GM12865 (cell line): ENCODE data around the gene COL4A4.

Experiments used
- DNase-seq: peaks from one replicate; pipeline ENCODE4 v3.0.0; 2010; ENCODE audit warnings: low read depth
- H3K4me3 ChIP-seq: 2 replicates; pipeline ENCODE4 v1.5.1; 2011; ENCODE audit warnings: mild to moderate bottlenecking, low read depth, low read length, control low read depth
- TF ChIP-seq, protein P1 (sequence below): IDR thresholded peaks from 2 replicates; pipeline ENCODE4 v1.5.1; 2011; ENCODE audit warnings: low read length, control low read depth, low read depth, inconsistent platforms; ENCODE audit not compliant: insufficient read depth; ENCODE audit errors: missing control alignments

The COL4A4 gene

DNA sequence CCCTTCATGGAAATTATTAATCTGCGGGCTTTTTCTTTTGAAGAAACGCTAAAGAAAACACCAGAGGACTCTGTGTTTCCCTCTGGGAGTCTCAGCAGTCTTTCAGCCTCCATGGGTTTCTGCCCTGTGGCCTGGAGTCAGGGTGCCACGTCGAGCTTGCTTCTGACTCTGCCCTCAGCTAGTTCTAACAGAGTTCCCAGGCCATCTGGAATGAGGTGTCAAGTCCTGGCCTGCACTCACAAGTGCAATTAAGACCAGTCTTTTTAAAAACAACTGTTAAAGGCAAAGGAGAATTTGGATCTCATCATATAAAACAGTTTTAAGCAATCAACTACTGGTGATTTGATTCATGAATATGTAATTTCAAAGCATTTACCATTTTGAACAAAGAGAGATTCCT is 170.8 kb downstream of the COL4A4 start:
- H3K4me3 ChIP-seq, result no peak overlapping the region
- DNase-seq, result no peak
- TF ChIP-seq, protein P1, sequence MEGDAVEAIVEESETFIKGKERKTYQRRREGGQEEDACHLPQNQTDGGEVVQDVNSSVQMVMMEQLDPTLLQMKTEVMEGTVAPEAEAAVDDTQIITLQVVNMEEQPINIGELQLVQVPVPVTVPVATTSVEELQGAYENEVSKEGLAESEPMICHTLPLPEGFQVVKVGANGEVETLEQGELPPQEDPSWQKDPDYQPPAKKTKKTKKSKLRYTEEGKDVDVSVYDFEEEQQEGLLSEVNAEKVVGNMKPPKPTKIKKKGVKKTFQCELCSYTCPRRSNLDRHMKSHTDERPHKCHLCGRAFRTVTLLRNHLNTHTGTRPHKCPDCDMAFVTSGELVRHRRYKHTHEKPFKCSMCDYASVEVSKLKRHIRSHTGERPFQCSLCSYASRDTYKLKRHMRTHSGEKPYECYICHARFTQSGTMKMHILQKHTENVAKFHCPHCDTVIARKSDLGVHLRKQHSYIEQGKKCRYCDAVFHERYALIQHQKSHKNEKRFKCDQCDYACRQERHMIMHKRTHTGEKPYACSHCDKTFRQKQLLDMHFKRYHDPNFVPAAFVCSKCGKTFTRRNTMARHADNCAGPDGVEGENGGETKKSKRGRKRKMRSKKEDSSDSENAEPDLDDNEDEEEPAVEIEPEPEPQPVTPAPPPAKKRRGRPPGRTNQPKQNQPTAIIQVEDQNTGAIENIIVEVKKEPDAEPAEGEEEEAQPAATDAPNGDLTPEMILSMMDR, result no peak

DNA sequence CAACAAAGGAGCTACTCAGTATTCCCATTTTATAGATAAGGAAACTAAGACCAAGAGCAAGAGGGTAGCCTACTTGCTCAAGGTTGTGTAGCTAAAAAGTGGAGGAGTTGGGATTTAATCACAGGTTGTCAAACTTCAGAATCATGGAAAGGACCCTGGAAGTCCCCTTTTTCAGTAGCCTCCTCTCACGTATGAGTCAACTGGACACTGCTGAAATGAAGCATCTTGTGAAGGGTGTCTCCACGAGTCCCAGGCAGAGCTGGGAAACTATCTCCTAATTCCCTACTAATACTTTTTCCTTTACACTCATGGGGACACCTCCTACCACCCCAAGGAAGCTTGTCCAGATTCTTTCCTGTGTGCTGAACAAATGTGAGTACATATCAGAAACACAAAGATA is 172.3 kb downstream of the COL4A4 start:
- TF ChIP-seq, protein P1, result no peak
- no peak overlapping the region for H3K4me3 ChIP-seq
- peak; percentile 22 for DNase-seq

DNA sequence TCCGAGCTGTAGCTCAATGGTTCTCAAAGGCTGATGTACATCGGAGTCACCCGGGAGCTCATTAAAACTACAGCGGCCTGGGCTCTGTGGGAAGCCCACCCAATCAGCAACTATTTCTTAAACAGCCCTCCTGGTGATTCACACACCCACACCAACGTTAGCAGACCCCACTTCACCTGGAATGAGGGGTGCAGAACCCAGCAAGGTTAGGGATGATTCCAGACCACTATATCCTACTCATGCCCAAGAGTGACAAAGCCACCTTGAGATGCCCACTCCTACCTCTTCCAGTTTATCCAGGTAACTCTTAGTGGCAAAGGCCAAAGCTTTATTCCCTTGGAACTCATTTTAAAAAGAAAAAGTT is 178.4 kb downstream of the COL4A4 start:
- TF ChIP-seq, protein P1, result no peak
- no peak for DNase-seq
- H3K4me3 ChIP-seq, result no peak overlapping the region

DNA sequence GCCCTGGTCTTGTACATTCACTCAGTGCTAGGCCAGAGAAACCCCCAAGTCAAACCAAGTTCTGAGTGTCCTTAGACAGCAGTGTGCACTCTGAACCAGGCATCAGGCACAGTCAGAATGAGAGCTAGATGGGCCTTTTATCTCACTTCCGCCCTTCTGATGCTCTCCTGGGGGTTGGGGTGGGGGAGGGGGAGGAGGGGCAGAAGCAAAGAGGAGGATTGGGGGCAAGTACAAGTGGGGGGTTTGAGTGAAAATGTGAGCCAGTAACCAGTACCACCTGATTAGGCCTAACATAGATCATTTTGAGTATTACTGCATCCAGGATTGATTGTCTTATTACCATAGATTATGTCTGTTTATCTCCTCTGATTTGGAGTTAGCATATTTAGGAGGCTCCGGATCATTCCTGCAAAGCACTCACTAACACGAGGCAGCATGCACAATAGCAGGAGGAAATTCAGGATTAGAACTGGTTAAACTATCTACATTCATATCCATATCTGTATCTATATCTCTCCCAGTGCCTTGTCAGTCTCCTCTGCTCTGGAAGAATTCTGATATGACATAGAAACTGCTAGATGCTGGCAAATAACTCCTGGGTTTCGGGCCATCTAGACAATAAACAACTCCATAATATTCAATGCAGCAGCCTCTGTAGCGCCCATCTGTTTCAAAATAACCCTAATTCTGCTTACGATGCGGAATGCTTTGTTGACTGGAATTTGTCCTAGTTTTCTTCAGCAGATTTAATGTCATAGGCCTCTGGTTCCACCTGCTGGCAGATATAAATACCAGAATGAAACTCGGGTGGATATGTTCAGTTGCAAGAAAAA is 179.0 kb downstream of the COL4A4 start:
- peak; percentile 79 for DNase-seq
- TF ChIP-seq, protein P1, result peak; percentile 43
- H3K4me3 ChIP-seq, result no peak overlapping the region

DNA sequence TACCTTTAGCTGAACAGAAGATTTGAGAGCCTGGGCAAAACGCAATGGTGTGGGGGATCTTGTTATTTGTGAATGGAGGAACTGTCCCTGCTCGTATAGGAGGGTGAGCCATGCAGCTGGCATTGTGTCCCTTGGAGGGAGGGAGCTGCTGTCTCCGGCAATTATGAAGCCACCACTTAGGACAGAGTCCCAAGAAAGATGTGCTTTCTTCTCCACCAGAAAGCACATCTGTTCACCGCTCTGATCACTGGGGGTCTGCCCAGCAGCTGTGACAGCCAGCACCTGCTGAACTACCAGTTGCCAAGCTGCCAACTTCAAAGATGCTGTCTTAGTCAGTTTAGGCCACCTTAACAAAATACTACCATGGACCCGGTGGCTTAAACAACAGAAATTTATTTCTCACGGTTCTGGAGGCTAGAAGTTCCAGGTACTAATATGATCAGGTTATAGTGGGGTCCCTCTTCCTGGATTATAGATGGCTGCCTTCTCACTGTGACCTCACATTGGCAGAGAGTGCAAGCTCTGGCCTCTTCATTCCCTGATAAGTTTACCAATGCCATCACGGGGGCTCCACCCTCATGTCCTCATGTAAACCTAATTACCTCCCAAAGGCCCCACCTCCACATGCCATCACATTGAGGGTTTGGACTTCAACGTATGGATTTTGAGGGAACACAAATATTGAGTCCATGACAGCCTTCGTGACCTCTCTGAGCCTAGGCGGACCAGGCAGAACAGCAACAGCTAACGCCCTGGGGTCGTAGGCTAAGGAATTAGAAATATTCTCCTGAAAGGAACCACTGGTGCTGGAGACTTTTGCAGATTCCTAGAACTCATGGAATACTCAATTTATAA is 179.9 kb downstream of the COL4A4 start:
- no peak overlapping the region for H3K4me3 ChIP-seq
- TF ChIP-seq, protein P1, result no peak
- no peak for DNase-seq

DNA sequence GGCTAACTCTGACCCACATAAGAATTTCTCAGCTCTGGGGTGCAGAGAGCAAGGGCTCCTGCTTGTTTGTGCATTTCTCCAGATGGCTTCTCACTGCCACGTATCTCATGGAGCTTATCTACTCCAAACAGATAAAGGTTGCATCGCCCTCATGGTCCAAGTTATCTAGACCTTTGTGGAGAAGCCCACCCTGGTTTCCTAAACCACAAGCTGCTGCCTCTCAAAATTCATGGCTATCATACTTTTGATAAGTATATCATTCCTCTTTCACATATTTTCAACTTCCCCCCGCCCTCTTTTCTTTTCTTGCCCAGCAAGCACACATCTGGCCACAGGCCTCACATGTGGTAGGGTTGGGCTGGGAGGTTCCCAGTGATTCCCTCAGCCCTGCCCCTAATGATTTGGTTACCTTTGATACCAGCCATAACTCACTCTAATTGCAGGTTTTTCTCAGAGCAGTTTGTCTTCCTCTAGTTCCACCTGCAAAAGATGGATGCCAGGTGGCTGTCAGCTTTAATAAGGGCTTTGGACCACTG is 182.1 kb downstream of the COL4A4 start:
- H3K4me3 ChIP-seq, result no peak overlapping the region
- no peak for DNase-seq
- TF ChIP-seq, protein P1, result no peak
